A673 (cell line): ENCODE data around the gene CTNNBL1. TPM values are rescaled to one million over a fixed set of nuclear protein-coding genes. Genes with fewer than 3 reads are reported as not detected.

Experiments used
- BruUV-seq: library from RNA; stranded (reverse); fragments of 400-500 nt; replicated peaks from 2 replicates; lab custom pipeline; 2021; lab: Mats Ljungman, UMichigan
- CTCF ChIA-PET: fragments of 300-600 bp; sonication (Branson Sonifier 250); formaldehyde crosslinking; loops from one replicate; lab custom pipeline; 2022; ENCODE audit warnings: antibody characterized with exemption; lab: Charles Lee
- POLR2A ChIA-PET: fragments of 300-600 bp; sonication (Branson Sonifier 250); formaldehyde crosslinking; loops from one replicate; lab custom pipeline; 2022; ENCODE audit warnings: antibody characterized with exemption; ENCODE audit not compliant: low non-redundant PET; lab: Charles Lee
- DNase-seq: peaks from one replicate; pipeline ENCODE4 v3.0.0-alpha.2; 2015; ENCODE audit warnings: low spot score
- H3K27ac ChIP-seq: fragments of 200-600 bp; sonication (generic); 2 replicates; pipeline ENCODE4 v1.5.1; 2016; ENCODE audit warnings: mixed run types, low read depth, mild to moderate bottlenecking, mixed read lengths, antibody characterized with exemption, low read length; ENCODE audit not compliant: poor library complexity, severe bottlenecking
- H3K27me3 ChIP-seq: fragments of 200-600 bp; sonication (generic); replicated peaks from 2 replicates; pipeline ENCODE4 v1.6.1; 2017; ENCODE audit warnings: mixed run types, low read depth, mild to moderate bottlenecking, mixed read lengths, antibody characterized with exemption, low read length; ENCODE audit not compliant: insufficient read depth, poor library complexity
- H3K36me3 ChIP-seq: fragments of 200-600 bp; sonication (generic); 2 replicates; pipeline ENCODE4 v1.6.1; 2016; ENCODE audit warnings: mixed run types, mild to moderate bottlenecking, mixed read lengths, antibody characterized with exemption, low read length; ENCODE audit not compliant: insufficient read depth, poor library complexity, severe bottlenecking
- H3K4me1 ChIP-seq: fragments of 200-600 bp; sonication (generic); 2 replicates; pipeline ENCODE4 v1.6.1; 2017; ENCODE audit warnings: mixed run types, mild to moderate bottlenecking, mixed read lengths, antibody characterized with exemption, low read length; ENCODE audit not compliant: insufficient read depth, poor library complexity, severe bottlenecking
- H3K4me3 ChIP-seq: fragments of 200-600 bp; sonication (generic); 2 replicates; pipeline ENCODE4 v1.5.1; 2016; ENCODE audit warnings: low read depth, mixed run types, mild to moderate bottlenecking, mixed read lengths, low read length; ENCODE audit not compliant: poor library complexity, severe bottlenecking
- H3K9me3 ChIP-seq: fragments of 200-600 bp; sonication (generic); 2 replicates; pipeline ENCODE4 v1.6.1; 2016; ENCODE audit warnings: mixed run types, low read depth, mild to moderate bottlenecking, mixed read lengths, antibody characterized with exemption, low read length; ENCODE audit not compliant: poor library complexity, severe bottlenecking
- EZH2 ChIP-seq: fragments of 200-600 bp; sonication (generic); IDR thresholded peaks from 2 replicates; pipeline ENCODE4 v1.6.1; 2017; ENCODE audit warnings: borderline replicate concordance, low read depth, mild to moderate bottlenecking, mixed read lengths, antibody characterized with exemption, low read length; ENCODE audit not compliant: poor library complexity, severe bottlenecking
- intact Hi-C: fragments of 100-400 bp; cut with micrococcal nuclease; formaldehyde crosslinking; loops from one replicate; pipeline ENCODE4 v1.10.0; 2022; ENCODE audit not compliant: unreplicated experiment
- total RNA-seq: library from RNA; stranded (reverse); gene quantifications from 2 replicates; pipeline ENCODE4 v1.2.3, GENCODE V29; 2021
- TF ChIP-seq, protein P1 (sequence below): fragments of 300-800, 200-600 bp; sonication (generic); conservative IDR thresholded peaks from 2 replicates; pipeline ENCODE4 v1.5.1; 2017; ENCODE audit warnings: low read depth, mild to moderate bottlenecking, antibody characterized with exemption, low read length, moderate library complexity, mixed read lengths

CTNNBL1 gene
- total RNA-seq, 1 experiment from 2014 or later: 88.5 TPM

DNA sequence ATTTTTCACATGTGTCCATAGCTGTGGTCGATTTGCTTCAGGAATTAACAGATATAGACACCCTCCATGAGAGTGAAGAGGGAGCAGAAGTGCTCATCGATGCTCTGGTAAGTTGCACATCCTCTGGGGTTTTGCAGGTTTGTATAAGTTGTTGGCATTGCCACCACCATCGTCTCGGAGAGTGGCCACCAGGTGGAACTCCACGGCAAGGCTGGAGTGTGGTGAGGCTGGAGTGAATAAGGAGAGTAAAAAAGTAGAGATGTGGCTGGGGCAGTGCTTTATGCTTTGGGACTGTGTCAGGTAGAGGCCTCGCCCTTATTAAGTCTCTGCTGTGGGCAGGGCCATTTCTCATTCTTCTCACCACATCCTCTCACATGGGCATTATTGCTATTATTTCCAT lies 63.7 kb downstream of the CTNNBL1 start:
- H3K9me3 ChIP-seq: no peaks in the 10 kb centered on the region
- no peaks in the 10 kb centered on the region for H3K36me3 ChIP-seq
- H3K27ac ChIP-seq: no peak overlapping the region
- H3K4me3 ChIP-seq: no peak overlapping the region
- DNase-seq: no peak
- no peaks in the 10 kb centered on the region for H3K4me1 ChIP-seq
- CTCF ChIA-PET: interaction anchor here (1.2 kb wide), 1 partner anchor 235 kb away, joined by 4 read pairs; no protein-coding TSS in a partner anchor
- no TSS peak for BruUV-seq
- intact Hi-C loops: no loop called here
- TF ChIP-seq, protein P1, sequence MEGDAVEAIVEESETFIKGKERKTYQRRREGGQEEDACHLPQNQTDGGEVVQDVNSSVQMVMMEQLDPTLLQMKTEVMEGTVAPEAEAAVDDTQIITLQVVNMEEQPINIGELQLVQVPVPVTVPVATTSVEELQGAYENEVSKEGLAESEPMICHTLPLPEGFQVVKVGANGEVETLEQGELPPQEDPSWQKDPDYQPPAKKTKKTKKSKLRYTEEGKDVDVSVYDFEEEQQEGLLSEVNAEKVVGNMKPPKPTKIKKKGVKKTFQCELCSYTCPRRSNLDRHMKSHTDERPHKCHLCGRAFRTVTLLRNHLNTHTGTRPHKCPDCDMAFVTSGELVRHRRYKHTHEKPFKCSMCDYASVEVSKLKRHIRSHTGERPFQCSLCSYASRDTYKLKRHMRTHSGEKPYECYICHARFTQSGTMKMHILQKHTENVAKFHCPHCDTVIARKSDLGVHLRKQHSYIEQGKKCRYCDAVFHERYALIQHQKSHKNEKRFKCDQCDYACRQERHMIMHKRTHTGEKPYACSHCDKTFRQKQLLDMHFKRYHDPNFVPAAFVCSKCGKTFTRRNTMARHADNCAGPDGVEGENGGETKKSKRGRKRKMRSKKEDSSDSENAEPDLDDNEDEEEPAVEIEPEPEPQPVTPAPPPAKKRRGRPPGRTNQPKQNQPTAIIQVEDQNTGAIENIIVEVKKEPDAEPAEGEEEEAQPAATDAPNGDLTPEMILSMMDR: 0 out of 2 replicates have a peak, but pooled peaks have one; percentile 17
- TF ChIP-seq EZH2: no peak
- no peaks in the 10 kb centered on the region for H3K27me3 ChIP-seq
- POLR2A ChIA-PET: no interaction called here

DNA sequence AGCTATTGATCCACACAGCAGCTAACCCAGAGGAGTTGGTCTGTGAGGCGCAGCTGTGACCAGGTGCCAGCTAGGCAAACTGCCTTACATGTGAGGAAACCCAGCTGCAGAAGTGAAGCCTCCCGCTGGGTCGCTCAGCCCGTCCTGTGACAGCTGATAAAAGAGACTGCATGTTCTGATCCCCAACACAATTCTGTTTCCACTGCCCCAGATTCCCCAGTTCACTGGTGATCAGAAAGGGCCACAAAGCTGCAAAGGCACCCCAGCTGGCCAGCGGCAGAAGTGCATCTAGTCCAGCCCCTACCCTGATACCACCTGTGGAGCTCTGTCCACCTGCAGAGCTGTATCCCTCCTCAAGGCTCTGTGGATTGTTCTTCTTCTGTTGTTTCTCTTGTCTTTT lies 64.5 kb downstream of the CTNNBL1 start:
- CTCF ChIA-PET: interaction anchor here (1.2 kb wide), 1 partner anchor 234 kb away, joined by 4 read pairs; no protein-coding TSS in a partner anchor
- H3K36me3 ChIP-seq: no peaks in the 10 kb centered on the region

DNA sequence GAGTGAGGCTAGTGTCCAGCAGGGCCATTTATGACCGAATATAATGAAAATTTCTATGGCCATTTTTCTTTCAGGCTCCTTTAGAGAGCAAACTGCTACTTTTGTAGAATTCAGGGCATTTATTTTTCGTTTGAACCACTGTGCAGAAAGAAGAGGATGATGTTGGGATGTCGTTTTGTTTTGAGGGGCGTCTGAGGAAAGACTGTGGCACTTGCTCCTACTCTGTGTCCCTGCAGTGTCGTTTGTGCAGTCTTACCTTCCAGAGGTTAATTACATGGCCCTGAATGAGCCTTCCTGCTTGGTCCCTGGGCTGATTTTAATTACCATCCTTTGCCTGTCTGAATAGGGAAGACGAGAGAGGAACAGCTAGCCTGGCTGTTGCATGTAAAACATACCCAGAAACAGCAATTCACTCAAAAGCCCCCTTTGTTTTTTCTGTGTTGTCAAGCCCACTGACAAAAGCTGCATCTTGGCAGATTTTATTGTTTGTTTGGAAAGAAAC lies 65.3 kb downstream of the CTNNBL1 start:
- Histone ChIP-seq H3K4me1 (no peaks in the 10 kb centered on the region), H3K36me3 (no peaks in the 10 kb centered on the region), H3K4me3 (no peak overlapping the region), H3K27me3 (no peaks in the 10 kb centered on the region), H3K27ac (no peak overlapping the region), H3K9me3 (no peaks in the 10 kb centered on the region)
- no TSS peak for BruUV-seq
- ChIA-PET POLR2A (no interaction called here), CTCF (interaction anchor here (1.2 kb wide), 1 partner anchor 233 kb away, joined by 4 read pairs; no protein-coding TSS in a partner anchor)
- DNase-seq: no peak
- intact Hi-C loops: no loop called here
- TF ChIP-seq EZH2: no peak
- TF ChIP-seq, protein P1: no peak

More for the DNA sequence above, 64.5 kb downstream of the CTNNBL1 start:
- Histone ChIP-seq H3K4me3 (no peak overlapping the region), H3K27me3 (no peaks in the 10 kb centered on the region), H3K27ac (no peak overlapping the region), H3K4me1 (no peaks in the 10 kb centered on the region), H3K9me3 (no peaks in the 10 kb centered on the region)
- TF ChIP-seq, protein P1: peak; percentile 25; the same call in 1 of the 2 replicates
- no peak for TF ChIP-seq EZH2
- no TSS peak for BruUV-seq
- no peak for DNase-seq
- intact Hi-C loops: no loop called here
- POLR2A ChIA-PET: no interaction called here
